Measurements from ENCODE around the gene IFNA14. TPM values are rescaled to one million over a fixed set of nuclear protein-coding genes. Genes with fewer than 3 reads are reported as not detected.
"Not testable (repeated sequence)": the region's sequence is repeated elsewhere in the genome, so short reads cannot be mapped to it uniquely, and the experiment has no call there.

Gene IFNA14
- total RNA-seq, 1 donor from 2014 or later: not detected

DNA sequence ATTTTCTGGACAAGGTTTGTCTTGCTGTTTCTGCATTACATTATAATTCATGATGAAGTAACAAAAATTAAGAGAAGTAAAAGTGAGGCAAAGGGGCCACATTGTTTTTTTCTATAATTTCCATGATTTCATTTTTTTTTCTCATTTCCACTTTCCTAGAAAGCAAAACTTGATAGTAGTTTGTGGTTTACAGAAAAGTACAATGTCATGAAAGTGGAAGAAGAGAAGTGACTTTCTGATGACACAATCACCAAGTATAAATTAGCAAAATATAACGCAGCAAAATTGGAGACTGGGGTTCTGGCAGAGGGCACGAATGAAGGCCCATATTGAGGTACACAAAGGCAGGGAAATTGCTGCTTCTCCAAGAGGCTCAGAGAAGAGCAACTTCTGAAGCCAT, 5.0 kb upstream of the IFNA14 start:
- no peak for DNase-seq
- H3K9me3 Mint-ChIP-seq: no peaks in the 10 kb centered on the region
- no peak overlapping the region for H3K27ac Mint-ChIP-seq
- no peaks in the 10 kb centered on the region for H3K36me3 Mint-ChIP-seq (ENCODE audit: low read depth)
- H3K4me3 Mint-ChIP-seq: no peak overlapping the region
- peaks cover 3% of the 10 kb centered on the region for H3K4me1 Mint-ChIP-seq
- intact Hi-C loops (cut with micrococcal nuclease): no loop called here
- peaks cover 25% of the 10 kb centered on the region for H3K27me3 Mint-ChIP-seq

DNA sequence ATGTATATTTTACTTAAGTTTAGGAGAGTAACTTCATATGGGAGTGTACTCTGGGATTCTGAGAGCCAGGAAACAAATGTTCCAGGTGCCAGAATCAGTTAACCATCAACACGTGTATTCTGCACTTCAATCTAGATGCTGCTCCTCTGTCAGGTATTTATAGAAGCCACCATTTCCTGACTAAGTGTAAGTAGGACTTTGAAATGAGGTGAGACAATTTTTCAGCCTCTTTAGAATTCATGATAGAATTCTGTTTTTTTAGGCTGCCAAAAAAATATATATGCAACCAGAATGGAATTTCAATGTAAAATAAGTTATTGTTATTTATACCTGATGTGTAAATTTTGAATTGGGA, 3.5 kb downstream of the IFNA14 start:
- H3K9me3 Mint-ChIP-seq; H3K36me3 Mint-ChIP-seq (ENCODE audit: low read depth); DNase-seq; H3K27ac Mint-ChIP-seq; H3K4me1 Mint-ChIP-seq; H3K4me3 Mint-ChIP-seq: not testable (repeated sequence)
- peaks cover 22% of the 10 kb centered on the region for H3K27me3 Mint-ChIP-seq
- intact Hi-C loops (cut with micrococcal nuclease): loop anchor here (10.0 kb wide), 2 partner anchors 158 to 558 kb away; no protein-coding TSS in a partner anchor

GRCh38 chr9:21235468-21236359, 4.1 kb downstream of the IFNA14 start:
- not testable (repeated sequence) for H3K4me1 Mint-ChIP-seq; H3K36me3 Mint-ChIP-seq (ENCODE audit: low read depth); H3K9me3 Mint-ChIP-seq; H3K27ac Mint-ChIP-seq; H3K4me3 Mint-ChIP-seq
- intact Hi-C loops (cut with micrococcal nuclease): loop anchor here (10.0 kb wide), 2 partner anchors 159 to 559 kb away; no protein-coding TSS in a partner anchor
- peak; percentile 72 for DNase-seq
- H3K27me3 Mint-ChIP-seq: peaks cover 22% of the 10 kb centered on the region

GRCh38 chr9:21234153-21234687, 5.6 kb downstream of the IFNA14 start:
- no peak overlapping the region for H3K4me3 Mint-ChIP-seq
- intact Hi-C loops (cut with micrococcal nuclease): loop anchor here (10.0 kb wide), 2 partner anchors 161 to 561 kb away; no protein-coding TSS in a partner anchor
- no peaks in the 10 kb centered on the region for H3K36me3 Mint-ChIP-seq (ENCODE audit: low read depth)

DNA sequence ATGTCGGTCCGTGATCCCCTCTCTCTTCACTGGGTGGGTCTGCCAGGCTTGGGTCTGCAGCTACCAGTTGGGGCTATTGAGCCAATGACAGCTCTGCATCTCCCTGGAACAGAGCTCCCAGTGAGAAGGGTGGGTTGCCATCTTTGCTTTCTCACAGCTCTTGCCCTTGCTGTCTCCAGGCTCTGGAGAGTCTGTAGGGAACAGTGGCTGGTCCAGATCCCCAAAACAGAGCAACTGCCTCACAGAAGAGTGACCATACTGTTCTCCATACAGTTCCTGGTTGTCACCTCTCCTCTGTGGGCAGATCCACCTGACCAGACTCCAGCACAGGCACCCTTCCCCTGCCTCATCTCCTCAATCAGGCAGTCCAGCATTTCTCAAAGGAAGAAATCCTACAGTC, 6.5 kb downstream of the IFNA14 start:
- no peak overlapping the region for H3K27ac Mint-ChIP-seq
- H3K27me3 Mint-ChIP-seq: peaks cover 18% of the 10 kb centered on the region
- H3K9me3 Mint-ChIP-seq: no peaks in the 10 kb centered on the region
- no peak overlapping the region for H3K4me3 Mint-ChIP-seq
- intact Hi-C loops (cut with micrococcal nuclease): loop anchor here (10.0 kb wide), 2 partner anchors 162 to 562 kb away; no protein-coding TSS in a partner anchor
- peaks cover 2% of the 10 kb centered on the region for H3K4me1 Mint-ChIP-seq
- no peak for DNase-seq
- H3K36me3 Mint-ChIP-seq (ENCODE audit: low read depth): no peaks in the 10 kb centered on the region

More at GRCh38 chr9:21234153-21234687, 5.6 kb downstream of the IFNA14 start:
- no peak overlapping the region for H3K27ac Mint-ChIP-seq
- H3K27me3 Mint-ChIP-seq: peaks cover 22% of the 10 kb centered on the region
- H3K4me1 Mint-ChIP-seq: peaks cover 2% of the 10 kb centered on the region
- no peaks in the 10 kb centered on the region for H3K9me3 Mint-ChIP-seq
- no peak for DNase-seq

DNA sequence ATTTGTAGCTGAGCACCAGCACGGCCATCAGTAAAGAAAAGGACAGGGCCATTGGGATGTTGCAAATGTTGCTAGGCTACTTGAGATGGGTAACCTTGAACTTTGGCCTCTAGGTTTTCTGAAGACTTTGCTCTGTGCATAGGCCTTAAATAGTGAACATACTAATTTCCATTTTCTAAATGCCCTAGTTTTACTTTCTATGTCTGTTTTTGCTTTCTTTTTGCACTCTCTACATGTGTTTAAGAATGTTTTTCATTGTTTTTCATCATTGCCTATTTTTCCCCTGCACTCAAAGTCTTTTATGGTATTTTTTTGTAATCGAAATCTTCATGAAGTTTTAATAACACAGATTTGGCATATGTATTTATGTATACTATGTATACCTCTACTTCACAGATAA, 11.7 kb downstream of the IFNA14 start, which contains the start of gene IFNA17:
Gene IFNA17 (minus strand): TSS at position 101 of the 400 bp plus-strand sequence. CDS start 49 bp downstream, at position 52.
- H3K4me1 Mint-ChIP-seq: no peaks in the 10 kb centered on the region
- DNase-seq: no peak
- no peak within 1 kb of the TSS for H3K27ac Mint-ChIP-seq
- H3K27me3 Mint-ChIP-seq: peaks cover 20% of the 10 kb centered on the region
- intact Hi-C loops (cut with micrococcal nuclease): no loop called here
- H3K9me3 Mint-ChIP-seq: no peaks in the 10 kb centered on the region
- H3K36me3 Mint-ChIP-seq (ENCODE audit: low read depth): no peaks in the 10 kb centered on the region
- no peak within 1 kb of the TSS for H3K4me3 Mint-ChIP-seq

- intact Hi-C loops (cut with micrococcal nuclease): loop anchor here (10.0 kb wide), 1 partner anchor 108 kb away; no protein-coding TSS in a partner anchor
- not testable (repeated sequence) for H3K27ac Mint-ChIP-seq; H3K9me3 Mint-ChIP-seq; DNase-seq; H3K4me3 Mint-ChIP-seq; H3K36me3 Mint-ChIP-seq (ENCODE audit: low read depth); H3K4me1 Mint-ChIP-seq
- peaks cover 44% of the 10 kb centered on the region for H3K27me3 Mint-ChIP-seq
Observed at GRCh38 chr9:21217211-21217610, 22.6 kb downstream of the IFNA14 start, which contains the start of gene IFNA16. Gene IFNA16, minus strand, starts transcription at chr9:21217311. Its CDS starts 6 bp downstream, at chr9:21217305.

DNA sequence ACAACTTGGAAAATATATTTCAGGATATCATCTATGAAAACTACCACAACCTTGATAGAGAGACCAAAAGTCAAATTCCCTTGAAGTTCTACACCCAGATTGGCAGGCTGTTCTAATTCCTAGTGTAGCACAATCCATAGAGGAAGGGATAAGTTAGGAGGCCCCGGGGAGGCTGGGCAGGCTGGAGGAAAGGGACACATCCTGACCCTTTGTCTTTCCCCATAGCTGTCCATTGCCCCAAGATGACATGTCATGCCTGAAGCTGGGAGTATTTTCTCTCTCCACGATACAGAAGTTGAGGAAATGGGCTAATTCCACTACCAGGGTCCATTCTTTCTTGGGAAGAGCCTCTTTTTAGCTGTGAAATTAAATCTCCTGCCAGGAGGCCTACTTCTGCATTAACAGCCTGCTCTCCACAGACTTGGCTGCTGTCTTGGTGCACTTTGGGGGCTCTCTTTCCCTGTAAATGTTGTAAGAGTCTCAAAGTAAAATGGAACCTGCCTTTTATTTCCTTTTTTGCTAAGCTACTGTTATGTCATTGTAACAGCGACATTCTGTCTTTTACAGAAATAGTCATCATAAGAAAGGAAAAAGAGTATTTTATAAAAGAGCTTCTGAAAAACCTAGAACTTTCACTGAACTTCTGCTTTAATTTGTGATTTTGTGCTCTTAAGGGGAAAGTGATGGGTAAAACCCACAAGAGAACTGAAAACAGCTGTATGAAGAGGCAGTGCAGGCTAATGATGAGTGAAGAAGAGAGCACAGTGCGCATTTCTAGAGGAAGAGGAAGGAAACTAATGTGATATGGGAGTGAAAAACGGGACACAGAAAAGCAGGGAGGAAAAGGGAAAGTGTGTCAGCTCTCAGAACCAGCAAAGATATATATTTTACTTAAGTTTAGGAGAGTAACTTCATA, 26.1 kb downstream of the IFNA14 start:
- not testable (repeated sequence) for H3K4me3 Mint-ChIP-seq; H3K27ac Mint-ChIP-seq; H3K9me3 Mint-ChIP-seq; H3K36me3 Mint-ChIP-seq (ENCODE audit: low read depth); H3K4me1 Mint-ChIP-seq; DNase-seq
- peaks cover 27% of the 10 kb centered on the region for H3K27me3 Mint-ChIP-seq
- intact Hi-C loops (cut with micrococcal nuclease): loop anchor here (10.0 kb wide), 1 partner anchor 111 kb away; no protein-coding TSS in a partner anchor

GRCh38 chr9:21212160-21212559, 27.6 kb downstream of the IFNA14 start:
- not testable (repeated sequence) for H3K36me3 Mint-ChIP-seq (ENCODE audit: low read depth); H3K27ac Mint-ChIP-seq; H3K4me3 Mint-ChIP-seq; DNase-seq; H3K4me1 Mint-ChIP-seq; H3K9me3 Mint-ChIP-seq
- H3K27me3 Mint-ChIP-seq: peaks cover 21% of the 10 kb centered on the region
- intact Hi-C loops (cut with micrococcal nuclease): loop anchor here (10.0 kb wide), 1 partner anchor 113 kb away; no protein-coding TSS in a partner anchor

- H3K4me3 Mint-ChIP-seq; H3K36me3 Mint-ChIP-seq (ENCODE audit: low read depth); H3K4me1 Mint-ChIP-seq; H3K9me3 Mint-ChIP-seq; DNase-seq; H3K27ac Mint-ChIP-seq: not testable (repeated sequence)
- intact Hi-C loops (cut with micrococcal nuclease): loop anchor here (10.0 kb wide), 1 partner anchor 114 kb away; no protein-coding TSS in a partner anchor
- H3K27me3 Mint-ChIP-seq: peaks cover 18% of the 10 kb centered on the region
Observed at GRCh38 chr9:21210782-21211181, 29.0 kb downstream of the IFNA14 start.

- Mint-ChIP-seq H3K9me3 (no peaks in the 10 kb centered on the region), H3K4me3 (no peak overlapping the region), H3K36me3 (ENCODE audit: low read depth) (no peaks in the 10 kb centered on the region), H3K4me1 (peaks cover 3% of the 10 kb centered on the region), H3K27me3 (peaks cover 17% of the 10 kb centered on the region), H3K27ac (no peak overlapping the region)
- no peak for DNase-seq
- intact Hi-C loops (cut with micrococcal nuclease): loop anchor here (10.0 kb wide), 1 partner anchor 114 kb away; no protein-coding TSS in a partner anchor
Observed at GRCh38 chr9:21210311-21210710, 29.5 kb downstream of the IFNA14 start.

GRCh38 chr9:21207043-21207442, 32.8 kb downstream of the IFNA14 start, which contains the start of gene IFNA10:
Gene IFNA10, minus strand, starts transcription at chr9:21207143. Its CDS starts 46 bp downstream, at chr9:21207097.
- intact Hi-C loops (cut with micrococcal nuclease); H3K4me1 Mint-ChIP-seq; DNase-seq; H3K36me3 Mint-ChIP-seq (ENCODE audit: low read depth); H3K27ac Mint-ChIP-seq; H3K9me3 Mint-ChIP-seq; H3K4me3 Mint-ChIP-seq: not testable (repeated sequence)
- peaks cover 24% of the 10 kb centered on the region for H3K27me3 Mint-ChIP-seq

DNA sequence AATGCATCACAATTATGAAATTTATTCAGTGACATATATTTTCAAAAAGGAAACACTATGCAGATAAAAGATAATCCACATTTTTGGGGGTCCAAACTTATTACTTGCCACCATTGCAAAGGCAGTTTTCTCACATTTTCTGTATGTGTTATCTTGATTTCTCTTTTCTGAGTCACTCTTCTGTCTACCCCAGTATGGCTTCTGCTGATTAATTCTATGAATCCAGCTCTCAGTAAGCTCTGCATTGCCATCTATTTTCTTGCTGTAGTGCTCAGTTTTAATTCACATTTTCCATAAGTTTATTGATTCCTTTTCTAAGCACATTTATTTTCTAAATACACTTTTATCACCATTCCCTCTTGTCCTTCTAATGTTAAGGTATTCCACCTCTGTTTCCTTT, 34.6 kb downstream of the IFNA14 start:
- H3K27me3 Mint-ChIP-seq: peaks cover 35% of the 10 kb centered on the region
- H3K9me3 Mint-ChIP-seq: no peaks in the 10 kb centered on the region
- no peaks in the 10 kb centered on the region for H3K36me3 Mint-ChIP-seq (ENCODE audit: low read depth)
- DNase-seq: no peak
- H3K4me3 Mint-ChIP-seq: no peak overlapping the region
- H3K27ac Mint-ChIP-seq: no peak overlapping the region
- intact Hi-C loops (cut with micrococcal nuclease): no loop called here
- H3K4me1 Mint-ChIP-seq: no peaks in the 10 kb centered on the region

Data from activated CD4-positive, alpha-beta T cell treated with anti-CD3 and anti-CD28 coated beads, Interleukin-2, amount 10 ng/mL, durations not matched to agents 24 days and 14 days (primary cell).